ENCODE data around the gene ITGA4. TPM values are rescaled to one million over a fixed set of nuclear protein-coding genes. Genes with fewer than 3 reads are reported as not detected.
A peak's percentile ranks its signal among the peaks of the same experiment; 100 is the strongest.

Gene ITGA4
- total RNA-seq, 1 experiment from 2014 or later: 0.07 TPM

DNA sequence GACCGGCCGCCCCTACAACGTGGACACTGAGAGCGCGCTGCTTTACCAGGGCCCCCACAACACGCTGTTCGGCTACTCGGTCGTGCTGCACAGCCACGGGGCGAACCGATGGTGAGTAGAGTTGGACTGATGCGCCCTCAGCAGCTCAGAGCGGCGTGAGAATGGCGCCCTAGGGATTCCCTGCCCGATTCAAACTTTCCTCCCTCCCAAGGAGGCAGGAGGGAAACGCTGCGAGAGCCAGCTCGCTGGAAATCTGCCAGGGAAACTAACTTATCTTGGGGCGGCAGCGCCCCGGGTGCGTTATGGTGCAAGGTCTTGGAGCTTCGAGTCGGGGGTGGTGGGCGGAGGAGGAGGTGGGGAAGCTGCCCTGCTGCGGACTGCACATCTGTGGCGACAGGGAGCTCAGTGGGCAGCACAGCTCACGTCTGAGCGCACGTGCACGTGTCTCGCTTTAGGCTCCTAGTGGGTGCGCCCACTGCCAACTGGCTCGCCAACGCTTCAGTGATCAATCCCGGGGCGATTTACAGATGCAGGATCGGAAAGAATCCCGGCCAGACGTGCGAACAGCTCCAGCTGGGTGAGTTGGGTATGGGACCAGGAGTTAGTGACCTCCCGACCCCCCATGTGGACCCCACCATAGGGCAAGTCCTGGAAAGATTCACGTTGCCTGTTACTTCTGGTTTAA is 697 bp downstream of the ITGA4 start:
- DNase-seq (ENCODE audit: extremely low read depth, low read depth): no peak

GRCh38 chr2:181458871-181459270 is 1.7 kb downstream of the ITGA4 start:
- no peak for DNase-seq (ENCODE audit: extremely low read depth, low read depth)

GRCh38 chr2:181459621-181460021 is 2.4 kb downstream of the ITGA4 start:
- no peak for DNase-seq (ENCODE audit: extremely low read depth, low read depth)

- no peak for DNase-seq (ENCODE audit: extremely low read depth, low read depth)
These were observed 4.1 kb downstream of the ITGA4 start for GRCh38 chr2:181461056-181461997.

DNA sequence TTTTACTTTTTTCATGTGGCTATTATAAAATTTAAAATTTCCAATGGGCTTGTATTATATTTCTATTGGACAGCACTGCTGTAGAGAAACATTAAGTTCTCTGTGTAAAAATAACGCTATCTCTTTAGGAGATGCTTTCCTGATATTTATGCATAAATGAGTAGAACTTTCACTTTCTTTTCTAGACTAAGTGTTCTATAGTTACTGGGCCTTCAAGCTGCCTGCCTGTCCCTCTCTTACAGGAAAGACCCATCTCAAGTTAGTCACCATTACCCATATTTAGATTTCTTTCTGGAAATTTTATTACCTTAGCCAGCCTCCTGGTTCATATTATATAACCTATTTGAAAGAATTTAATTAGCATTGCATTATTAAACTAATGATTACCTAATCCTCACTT is 4.8 kb downstream of the ITGA4 start:
- DNase-seq (ENCODE audit: extremely low read depth, low read depth): no peak

DNA sequence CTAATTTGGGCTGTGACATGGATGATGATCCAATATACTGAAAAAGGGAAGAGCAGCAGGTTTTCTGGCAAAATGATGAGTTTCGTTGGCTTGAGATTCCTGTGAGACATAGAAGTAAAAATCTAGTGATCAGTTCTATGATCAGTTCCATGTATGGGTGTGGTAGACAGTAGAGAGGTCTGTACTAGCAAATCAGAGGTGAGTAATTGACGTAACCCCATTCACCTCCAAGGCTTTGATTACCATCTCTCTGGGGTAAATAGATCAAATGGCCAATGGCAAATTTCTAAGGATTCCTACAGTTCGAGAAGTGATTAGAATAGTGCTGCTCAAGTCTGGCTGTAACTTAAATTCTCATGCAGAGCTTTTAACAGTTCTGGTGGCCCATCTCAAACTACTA is 6.4 kb downstream of the ITGA4 start:
- no peak for DNase-seq (ENCODE audit: extremely low read depth, low read depth)

DNA sequence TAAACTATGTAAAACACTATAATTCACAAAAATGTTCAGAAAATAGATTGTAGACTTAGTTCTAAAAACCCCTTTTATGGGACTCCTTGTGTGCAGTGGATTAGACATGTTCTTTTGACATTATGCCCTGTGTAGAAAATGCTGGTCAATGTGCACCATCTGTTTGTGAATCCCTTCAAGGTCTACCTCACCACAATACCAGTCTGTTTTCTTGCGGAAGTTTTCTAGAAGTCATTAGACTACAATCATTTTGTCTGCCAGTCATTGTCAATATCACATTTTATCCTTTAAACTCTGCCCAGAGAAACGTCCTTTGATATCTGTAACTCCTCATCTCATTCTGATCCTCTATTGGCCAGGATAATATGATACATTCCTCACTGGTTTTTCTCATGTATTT is 7.8 kb downstream of the ITGA4 start:
- no peak for DNase-seq (ENCODE audit: extremely low read depth, low read depth)

- no peak for DNase-seq (ENCODE audit: extremely low read depth, low read depth)
These were observed 8.6 kb downstream of the ITGA4 start for GRCh38 chr2:181465676-181466375.

- DNase-seq (ENCODE audit: extremely low read depth, low read depth): peak; percentile 41
These were observed 9.7 kb downstream of the ITGA4 start for GRCh38 chr2:181466661-181467576.

GRCh38 chr2:181467966-181468707 is 11.0 kb downstream of the ITGA4 start:
- no peak for DNase-seq (ENCODE audit: extremely low read depth, low read depth)

- no peak for DNase-seq (ENCODE audit: extremely low read depth, low read depth)
These were observed 11.6 kb downstream of the ITGA4 start for GRCh38 chr2:181468811-181469210.

DNA sequence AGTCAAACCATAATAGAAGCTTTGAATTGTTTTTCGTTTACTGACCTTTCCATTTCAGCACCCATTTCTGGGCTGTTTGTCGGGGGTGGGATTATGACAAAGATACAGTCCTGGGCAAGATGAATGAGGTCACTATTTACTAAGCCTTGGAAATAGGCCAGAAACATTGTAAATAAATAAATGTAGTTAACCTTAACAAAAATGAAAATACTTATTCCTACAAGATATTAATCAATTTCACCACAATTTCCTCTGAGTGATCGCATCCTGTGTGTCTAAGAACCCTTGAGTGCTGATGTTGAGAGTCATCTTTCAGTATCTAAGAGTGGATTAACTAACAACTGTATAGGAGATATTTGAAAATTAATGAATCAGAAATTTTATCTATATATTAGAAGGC is 14.0 kb downstream of the ITGA4 start:
- no peak for DNase-seq (ENCODE audit: extremely low read depth, low read depth)

DNA sequence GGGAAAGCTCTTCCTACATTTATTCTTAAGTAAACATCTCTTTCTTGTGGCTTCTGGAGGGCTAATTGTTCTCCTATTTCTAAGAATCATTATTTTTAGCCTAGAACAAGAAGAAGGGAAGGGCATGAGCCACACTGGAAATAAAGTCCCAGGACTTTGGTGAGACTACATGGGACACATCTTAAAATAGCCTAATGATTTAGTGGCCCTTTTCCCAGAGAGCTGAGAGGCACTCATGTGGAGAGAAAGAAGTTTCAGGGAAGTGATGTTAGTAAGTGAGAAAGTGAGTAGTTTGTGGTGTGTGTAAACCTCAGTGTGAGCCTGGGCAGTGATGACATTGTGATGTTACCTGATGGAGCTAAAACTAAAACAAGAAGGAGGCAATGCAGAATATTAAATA is 14.6 kb downstream of the ITGA4 start:
- no peak for DNase-seq (ENCODE audit: extremely low read depth, low read depth)

DNA sequence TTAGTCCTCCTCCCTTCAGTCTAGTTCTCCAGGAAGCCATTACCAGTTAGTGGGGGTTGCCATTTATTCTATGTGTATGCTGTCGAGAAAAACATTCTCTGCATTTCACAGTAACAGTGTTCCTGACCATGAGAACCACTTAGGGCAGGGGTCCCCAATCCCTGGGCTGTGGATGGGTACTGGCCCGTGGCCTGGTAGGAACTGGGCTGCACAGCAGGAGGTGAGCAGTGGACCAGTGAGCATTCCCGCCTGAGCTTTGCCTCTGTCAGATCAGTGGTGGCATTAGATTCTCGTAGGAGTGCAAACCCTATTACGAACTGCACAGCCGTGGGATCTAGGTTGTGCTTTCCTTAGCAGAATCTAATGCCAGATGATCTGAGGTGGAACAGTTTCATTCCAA is 15.8 kb downstream of the ITGA4 start:
- DNase-seq (ENCODE audit: extremely low read depth, low read depth): no peak

DNA sequence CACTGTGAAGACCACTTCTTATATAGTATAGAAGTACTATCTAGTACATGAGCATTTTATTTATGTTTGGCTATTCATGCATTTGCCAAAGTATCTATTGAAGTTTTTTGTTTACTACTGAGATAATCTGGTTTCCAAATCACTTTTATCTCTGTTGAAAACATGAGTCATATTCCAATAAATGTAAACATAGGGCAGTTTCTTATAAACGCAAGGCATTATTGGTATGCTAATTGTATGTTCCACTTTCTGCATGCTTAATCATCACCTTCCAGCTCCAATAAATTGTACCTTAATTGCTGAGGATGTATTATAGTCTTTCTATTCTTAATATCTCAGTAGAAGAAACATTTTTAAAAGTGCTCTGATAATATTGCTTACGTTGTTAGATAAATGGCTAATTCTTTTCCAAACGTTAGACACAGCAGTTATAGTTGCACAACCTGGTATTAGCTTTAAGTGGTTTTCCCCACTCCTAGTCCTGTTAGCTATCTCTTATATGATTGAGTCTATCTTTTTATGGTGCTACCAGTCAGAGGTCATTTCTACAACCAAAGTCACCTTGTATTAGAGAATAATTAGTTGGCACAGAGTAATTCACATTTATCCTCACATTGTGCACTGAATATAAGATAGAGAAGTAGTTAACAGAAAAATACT is 17.2 kb downstream of the ITGA4 start:
- DNase-seq (ENCODE audit: extremely low read depth, low read depth): no peak

DNA sequence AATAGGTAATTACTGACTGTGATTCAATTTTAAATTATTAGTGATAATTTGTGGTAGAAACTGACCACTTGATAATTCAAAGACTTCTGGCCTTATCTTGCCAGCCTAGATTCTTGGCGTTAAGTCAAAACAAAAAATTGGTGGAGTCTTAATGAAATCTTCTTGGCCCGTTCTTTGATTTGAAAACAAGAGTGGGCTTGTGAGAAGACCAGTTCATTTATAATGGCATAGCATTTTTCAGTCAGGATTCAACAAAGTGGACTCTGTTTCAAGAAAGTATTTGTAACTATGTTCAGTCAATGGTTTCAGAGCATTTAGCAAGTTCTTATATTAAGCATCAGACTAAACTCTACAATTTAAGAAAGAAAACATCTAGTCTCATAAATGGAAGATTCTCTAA is 26.0 kb downstream of the ITGA4 start:
- no peak for DNase-seq (ENCODE audit: extremely low read depth, low read depth)

DNA sequence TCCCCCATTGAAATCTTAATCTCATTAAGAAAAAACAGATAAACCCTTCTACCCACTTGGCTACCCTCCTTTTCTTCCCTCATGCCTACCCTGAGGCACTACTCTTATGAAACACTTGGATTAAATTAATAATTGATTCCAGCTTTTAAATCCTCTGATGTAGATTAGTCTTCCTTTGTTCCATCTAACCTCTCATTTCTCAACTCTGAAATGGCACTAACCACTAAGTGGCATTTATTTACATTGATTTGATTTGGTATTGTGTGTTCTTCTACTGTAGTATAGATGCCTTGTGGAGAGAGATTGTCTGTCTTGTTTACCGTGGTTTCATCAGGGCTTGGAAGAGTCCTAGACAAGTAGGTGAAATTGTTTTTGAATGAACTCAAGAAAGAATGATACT is 26.7 kb downstream of the ITGA4 start:
- DNase-seq (ENCODE audit: extremely low read depth, low read depth): no peak

DNA sequence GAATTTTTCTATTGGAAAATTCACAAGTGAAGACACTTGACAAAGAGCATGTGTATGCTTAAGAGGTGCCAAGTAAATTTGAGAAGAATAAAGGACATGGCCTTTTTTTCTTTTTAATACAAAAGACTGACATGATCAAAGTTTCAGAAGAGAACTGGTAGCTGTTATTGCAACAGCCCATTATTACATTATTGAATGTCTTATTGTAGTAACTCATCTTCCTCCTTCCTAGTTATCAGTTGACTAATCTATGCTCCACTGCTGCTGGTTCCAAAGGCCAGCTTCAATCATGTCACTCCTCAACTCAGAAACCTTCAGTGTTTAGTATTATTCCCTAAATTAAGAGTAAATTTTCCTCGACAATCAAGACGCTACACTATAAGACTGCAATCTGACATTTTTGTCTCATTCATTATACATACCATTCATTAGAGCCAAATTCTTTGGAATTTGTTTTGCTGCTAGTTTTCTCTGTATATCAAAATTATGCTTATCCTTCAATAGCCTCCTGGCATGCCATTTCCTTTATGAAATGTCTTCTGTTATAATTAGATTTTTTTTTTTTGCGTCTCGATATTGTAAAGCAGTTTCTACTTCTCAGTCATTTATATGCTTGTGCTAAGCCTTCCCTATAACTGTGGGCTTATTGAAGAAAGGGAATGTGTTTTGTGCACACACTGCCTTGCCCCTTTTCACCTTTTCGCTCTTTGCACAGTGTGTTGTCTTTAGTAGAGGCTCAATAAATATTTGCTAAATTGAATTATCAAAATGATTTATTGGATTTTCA is 27.9 kb downstream of the ITGA4 start:
- no peak for DNase-seq (ENCODE audit: extremely low read depth, low read depth)

GRCh38 chr2:181485638-181485946 is 28.4 kb downstream of the ITGA4 start:
- DNase-seq (ENCODE audit: extremely low read depth, low read depth): no peak
